Measurements from ENCODE around the gene KRTAP3-3. TPM values are rescaled to one million over a fixed set of nuclear protein-coding genes. Genes with fewer than 3 reads are reported as not detected.

The KRTAP3-3 gene
- total RNA-seq, 1 experiment from 2014 or later: not detected

DNA sequence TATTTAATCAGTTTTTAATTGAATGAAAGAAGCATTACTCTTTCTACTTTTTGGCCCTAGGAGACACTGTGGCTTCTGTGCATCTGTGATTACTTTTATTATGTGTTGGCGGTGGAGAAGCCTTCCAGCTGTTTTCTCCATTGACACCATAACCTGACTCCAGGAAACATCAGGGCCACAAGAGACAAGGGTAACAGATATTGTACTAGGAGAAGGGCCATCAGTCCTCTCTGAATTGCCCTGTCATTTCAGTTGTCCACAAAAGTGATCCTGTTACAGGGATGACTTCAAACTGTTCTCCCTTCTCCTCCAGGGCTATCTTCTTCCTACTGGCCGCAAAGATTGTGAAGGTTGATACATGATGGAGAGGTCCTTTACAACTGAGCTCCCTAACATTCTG, 41.8 kb downstream of the KRTAP3-3 start:
- DNase-seq: no peak
- Histone ChIP-seq H3K4ac (ENCODE audit: low read depth, low read length) (no peak overlapping the region), H3K56ac (ENCODE audit: insufficient read length, low read depth, low read length) (no peak overlapping the region), H2AFZ (ENCODE audit: low read length) (no peak overlapping the region), H3K4me2 (ENCODE audit: insufficient read depth, insufficient read length, low read length) (no peak overlapping the region), H3K27ac (ENCODE audit: insufficient read length, low read depth, low read length) (no peak overlapping the region), H4K20me1 (ENCODE audit: control insufficient read depth, insufficient read depth, insufficient read length) (no peaks in the 10 kb centered on the region), H3K79me2 (ENCODE audit: insufficient read depth, low read length) (no peaks in the 10 kb centered on the region), H3K27me3 (ENCODE audit: insufficient read depth, low read length) (no peaks in the 10 kb centered on the region), H3K23ac (ENCODE audit: insufficient read length, low read depth, low read length) (no peak overlapping the region), H2BK5ac (ENCODE audit: insufficient read length, low read length) (no peak overlapping the region), H3K23me2 (ENCODE audit: insufficient read length, low read depth, low read length, poor library complexity, severe bottlenecking) (no peaks in the 10 kb centered on the region), H3K18ac (ENCODE audit: insufficient read length, low read depth, low read length) (no peak overlapping the region), H3K14ac (ENCODE audit: insufficient read depth, low read length) (no peak overlapping the region), H2BK15ac (ENCODE audit: low read depth, low read length) (no peak overlapping the region), H3K79me1 (ENCODE audit: insufficient read depth, low read depth, low read length, poor library complexity, severe bottlenecking) (no peaks in the 10 kb centered on the region), H3T11ph (ENCODE audit: low read length) (no peak overlapping the region), H3K9me3 (ENCODE audit: control insufficient read depth, low read depth, low read length) (no peaks in the 10 kb centered on the region), H4K8ac (replicated peaks; ENCODE audit: insufficient read length, low read depth, low read length) (no peak overlapping the region), H2BK20ac (ENCODE audit: low read depth, low read length, poor library complexity, severe bottlenecking) (no peak overlapping the region), H2BK120ac (ENCODE audit: low read depth, low read length, poor library complexity, severe bottlenecking) (no peak overlapping the region), H2BK12ac (ENCODE audit: insufficient read length, low read depth, low read length) (no peak overlapping the region), H2AK5ac (ENCODE audit: insufficient read length, low read length) (no peak overlapping the region), H3K9ac (ENCODE audit: extremely low read depth, insufficient read length, low read length) (no peak overlapping the region), H4K91ac (ENCODE audit: insufficient read length, low read depth, low read length) (no peak overlapping the region), H3K4me1 (ENCODE audit: insufficient read depth, low read length) (no peaks in the 10 kb centered on the region), H4K5ac (ENCODE audit: insufficient read length, low read depth, low read length) (no peak overlapping the region)
- Mint-ChIP-seq H3K27me3 (ENCODE audit: low read depth) (no peaks in the 10 kb centered on the region; the same call in 1 of the 2 replicates), H3K9me3 (no peaks in the 10 kb centered on the region), H3K4me1 (peaks cover 8 to 15% of the 10 kb centered on the region in 2 experiments), H3K36me3 (ENCODE audit: insufficient read depth in 1 of 3, low read depth in 3 of 3) (no peaks in the 10 kb centered on the region), H3K27ac (no peak overlapping the region), H3K4me3 (no peak overlapping the region)
- no CpG with 5 or more reads among the region's 2 CpGs for WGBS (ENCODE audit: extremely low coverage, insufficient read length, low lambda C conversion rate)
- TF ChIP-seq, protein P1, sequence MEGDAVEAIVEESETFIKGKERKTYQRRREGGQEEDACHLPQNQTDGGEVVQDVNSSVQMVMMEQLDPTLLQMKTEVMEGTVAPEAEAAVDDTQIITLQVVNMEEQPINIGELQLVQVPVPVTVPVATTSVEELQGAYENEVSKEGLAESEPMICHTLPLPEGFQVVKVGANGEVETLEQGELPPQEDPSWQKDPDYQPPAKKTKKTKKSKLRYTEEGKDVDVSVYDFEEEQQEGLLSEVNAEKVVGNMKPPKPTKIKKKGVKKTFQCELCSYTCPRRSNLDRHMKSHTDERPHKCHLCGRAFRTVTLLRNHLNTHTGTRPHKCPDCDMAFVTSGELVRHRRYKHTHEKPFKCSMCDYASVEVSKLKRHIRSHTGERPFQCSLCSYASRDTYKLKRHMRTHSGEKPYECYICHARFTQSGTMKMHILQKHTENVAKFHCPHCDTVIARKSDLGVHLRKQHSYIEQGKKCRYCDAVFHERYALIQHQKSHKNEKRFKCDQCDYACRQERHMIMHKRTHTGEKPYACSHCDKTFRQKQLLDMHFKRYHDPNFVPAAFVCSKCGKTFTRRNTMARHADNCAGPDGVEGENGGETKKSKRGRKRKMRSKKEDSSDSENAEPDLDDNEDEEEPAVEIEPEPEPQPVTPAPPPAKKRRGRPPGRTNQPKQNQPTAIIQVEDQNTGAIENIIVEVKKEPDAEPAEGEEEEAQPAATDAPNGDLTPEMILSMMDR (conservative IDR thresholded peaks at IDR 0.05): no peak

All from H9 (cell line).